Kidney (tissue), 14 donors: ENCODE measurements around the gene MTHFSD. TPM values are rescaled to one million over a fixed set of nuclear protein-coding genes. Genes with fewer than 3 reads are reported as not detected.

Experiments
- DNase-seq, 5 donors: peaks; one replicate each; pipeline ENCODE4 v3.0.0-alpha.2; 2013 to 2020
- FAIRE-seq: peaks from 2 replicates; lab custom pipeline; 2012; peaks lifted over from hg19 to GRCh38; lab: Jason Lieb, UNC
- H3K27ac ChIP-seq, 2 donors: one replicate each; pipeline ENCODE4 v1.7.0; 2013; ENCODE audit warnings: low read depth in 2 of 2, low read length in 2 of 2, inconsistent platforms in 1 of 2
- H3K27me3 ChIP-seq: one replicate; pipeline ENCODE4 v1.7.1; 2013; ENCODE audit warnings: low read length, inconsistent platforms; ENCODE audit not compliant: control insufficient read depth, insufficient read depth
- H3K36me3 ChIP-seq, 3 donors: one replicate each; pipeline versions ENCODE4 v1.7.0 to v1.7.1; 2013; ENCODE audit warnings: low read length in 3 of 3, control low read depth in 1 of 3, inconsistent platforms in 1 of 3; ENCODE audit not compliant: insufficient read depth in 3 of 3, control insufficient read depth in 2 of 3
- H3K4me1 ChIP-seq, 3 donors: one replicate each; pipeline versions ENCODE4 v1.7.0 to v1.7.1; 2013; ENCODE audit warnings: low read length in 3 of 3, inconsistent platforms in 1 of 3, low read depth in 1 of 3; ENCODE audit not compliant: control insufficient read depth in 2 of 3, insufficient read depth in 2 of 3
- H3K4me3 ChIP-seq, 3 donors: one replicate each; pipeline versions ENCODE4 v1.7.0 to v1.8.1; 2013; ENCODE audit warnings: low read length in 3 of 3, control low read depth in 1 of 3, inconsistent platforms in 1 of 3
- H3K9ac ChIP-seq, 3 donors: one replicate each; pipeline versions ENCODE4 v1.7.0 to v1.7.1; 2013; ENCODE audit warnings: low read length in 3 of 3, control low read depth in 1 of 3, inconsistent platforms in 1 of 3
- H3K9me3 ChIP-seq, 3 donors: one replicate each; pipeline versions ENCODE4 v1.7.0 to v1.7.1; 2013; ENCODE audit warnings: low read length in 3 of 3, control low read depth in 1 of 3, inconsistent platforms in 1 of 3; ENCODE audit not compliant: control insufficient read depth in 2 of 3, insufficient read depth in 1 of 3
- intact Hi-C: fragments of 100-400 bp; cut with DNase I; formaldehyde crosslinking; loops from one replicate; pipeline ENCODE4 v1.11.1; 2022
- polyA plus RNA-seq: library from polyadenylated mRNA; stranded (reverse); fragments of 350-450 nt; fragmentation: Illumina TruSeq; extraction: RNeasy Lipid Tissue Mini Kit (QIAGEN cat#74804); gene quantifications from one replicate; pipeline ENCODE4 v1.2.3, GENCODE V29; 2014; ENCODE audit warnings: low read depth, low replicate concordance; ENCODE audit not compliant: insufficient read depth
- total RNA-seq: library from RNA; stranded (reverse); fragmentation: NEBNext Ultra II Directional; extraction: Animal tissue kit (Norgen Biotek cat#: 25700); gene quantifications from one replicate; pipeline ENCODE4 v1.2.1, GENCODE V29; 2021
- TF ChIP-seq, protein P1 (sequence below): IDR thresholded peaks from 3 replicates; pipeline ENCODE4 v1.5.1; 2012; ENCODE audit warnings: mild to moderate bottlenecking, moderate library complexity, borderline replicate concordance; ENCODE audit not compliant: insufficient read depth; ENCODE audit errors: extremely low read depth
- donor health status: control.
- donor health status: control.
- donor health status: control.
- donor health status: control.
- donor health status: control.
- donor health status: DM: yes; HTN: yes; CAD: no.
- donor health status: Normal renal cell carcinoma (clear cell type).

The MTHFSD gene
- total and polyA plus RNA-seq, 2 donors from 2014 or later: 11.3 to 26.2 TPM

- DNase-seq (peak in 1 of 5 donors; percentile 70), FAIRE-seq (no peak)
- H3K36me3 ChIP-seq: peaks cover 3 to 37% (median 11%) of the 10 kb centered on the region in 3 donors
- H3K27ac ChIP-seq: no peak overlapping the region
- H3K9me3 ChIP-seq: no peaks in the 10 kb centered on the region
- H3K9ac ChIP-seq: no peak overlapping the region
- intact Hi-C loops: no loop called here
- TF ChIP-seq, protein P1, sequence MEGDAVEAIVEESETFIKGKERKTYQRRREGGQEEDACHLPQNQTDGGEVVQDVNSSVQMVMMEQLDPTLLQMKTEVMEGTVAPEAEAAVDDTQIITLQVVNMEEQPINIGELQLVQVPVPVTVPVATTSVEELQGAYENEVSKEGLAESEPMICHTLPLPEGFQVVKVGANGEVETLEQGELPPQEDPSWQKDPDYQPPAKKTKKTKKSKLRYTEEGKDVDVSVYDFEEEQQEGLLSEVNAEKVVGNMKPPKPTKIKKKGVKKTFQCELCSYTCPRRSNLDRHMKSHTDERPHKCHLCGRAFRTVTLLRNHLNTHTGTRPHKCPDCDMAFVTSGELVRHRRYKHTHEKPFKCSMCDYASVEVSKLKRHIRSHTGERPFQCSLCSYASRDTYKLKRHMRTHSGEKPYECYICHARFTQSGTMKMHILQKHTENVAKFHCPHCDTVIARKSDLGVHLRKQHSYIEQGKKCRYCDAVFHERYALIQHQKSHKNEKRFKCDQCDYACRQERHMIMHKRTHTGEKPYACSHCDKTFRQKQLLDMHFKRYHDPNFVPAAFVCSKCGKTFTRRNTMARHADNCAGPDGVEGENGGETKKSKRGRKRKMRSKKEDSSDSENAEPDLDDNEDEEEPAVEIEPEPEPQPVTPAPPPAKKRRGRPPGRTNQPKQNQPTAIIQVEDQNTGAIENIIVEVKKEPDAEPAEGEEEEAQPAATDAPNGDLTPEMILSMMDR: no peak
- H3K4me1 ChIP-seq: no peaks in the 10 kb centered on the region
- H3K4me3 ChIP-seq: no peak overlapping the region
- no peaks in the 10 kb centered on the region for H3K27me3 ChIP-seq
Observed at GRCh38 chr16:86536621-86537020, 18.4 kb downstream of the MTHFSD start.

DNA sequence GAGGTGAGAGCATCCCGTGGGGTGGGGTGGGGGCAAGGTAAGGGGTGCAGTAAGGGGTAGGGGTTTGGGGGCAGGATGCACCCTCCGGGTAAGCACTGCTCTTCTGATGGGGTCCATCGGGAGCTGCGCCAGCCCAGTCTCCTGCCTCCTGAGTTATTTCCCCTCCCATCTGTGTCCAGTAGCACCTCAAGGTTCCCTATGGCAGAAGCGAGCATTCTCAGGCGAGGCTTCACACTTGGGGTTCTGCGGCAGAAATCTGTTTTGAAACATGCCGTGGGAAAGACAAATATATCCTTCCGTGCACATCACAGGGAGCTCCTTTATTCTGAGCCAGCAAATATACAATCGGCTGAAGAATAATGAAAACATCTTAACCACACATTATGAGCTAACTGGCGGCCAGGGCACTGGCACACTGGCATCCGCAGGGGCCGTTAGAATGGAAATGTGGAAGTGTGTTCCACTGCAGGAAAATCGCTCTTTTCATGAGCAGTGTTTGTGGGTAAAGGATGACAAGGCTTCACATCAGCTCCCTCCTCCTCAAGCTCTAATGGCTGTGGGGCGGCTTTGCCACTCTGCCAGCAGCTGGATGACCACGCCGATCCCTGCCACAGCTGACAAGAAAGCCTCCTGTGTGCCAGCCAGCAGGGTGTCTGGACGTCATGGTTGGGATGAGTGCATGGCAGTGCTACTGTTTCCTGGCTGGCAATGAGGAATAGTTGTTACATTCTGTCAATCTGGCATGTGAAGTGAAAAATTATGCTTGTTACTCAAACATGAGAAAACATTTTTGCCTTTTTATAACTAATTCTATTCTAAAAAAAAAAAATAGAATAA is 20.0 kb downstream of the MTHFSD start:
- Histone ChIP-seq H3K4me1 (no peaks in the 10 kb centered on the region), H3K9me3 (no peaks in the 10 kb centered on the region), H3K4me3 (no peak overlapping the region), H3K27ac (no peak overlapping the region), H3K36me3 (peaks cover 3 to 25% (median 9%) of the 10 kb centered on the region in 3 donors), H3K27me3 (no peaks in the 10 kb centered on the region), H3K9ac (no peak overlapping the region)
- DNase-seq (peak in 1 of 5 donors; percentile 18), FAIRE-seq (no peak)
- TF ChIP-seq, protein P1: no peak
- intact Hi-C loops: no loop called here

- DNase-seq (peak in 1 of 5 donors; percentile 35), FAIRE-seq (no peak)
- Histone ChIP-seq H3K36me3 (peaks cover 0 to 14% (median 6%) of the 10 kb centered on the region in 3 donors), H3K27ac (no peak overlapping the region), H3K4me3 (no peak overlapping the region), H3K27me3 (no peaks in the 10 kb centered on the region), H3K9ac (no peak overlapping the region), H3K9me3 (no peaks in the 10 kb centered on the region), H3K4me1 (no peaks in the 10 kb centered on the region)
- TF ChIP-seq, protein P1: no peak
- intact Hi-C loops: no loop called here
Observed at GRCh38 chr16:86533767-86534351, 21.2 kb downstream of the MTHFSD start.
